Esophagus muscularis mucosa (tissue), 4 donors: ENCODE data around the gene PRPF6. TPM values are rescaled to one million over a fixed set of nuclear protein-coding genes. Genes with fewer than 3 reads are reported as not detected.

Experiments
- DNase-seq: peaks from one replicate; pipeline ENCODE4 v3.0.0-alpha.2; 2017; ENCODE audit errors: extremely low spot score
- H3K27ac ChIP-seq, 4 donors: fragments of 200-600 bp; sonication (generic); replicated peaks in 1 of 4; 1 replicate in 3 of 4; 2 replicates in 1 of 4; pipeline ENCODE4 v1.5.1; 2016 to 2019; ENCODE audit warnings: mild to moderate bottlenecking in 1 of 4
- H3K27me3 ChIP-seq, 4 donors: fragments of 200-600 bp; sonication (generic); one replicate each; pipeline versions ENCODE4 v1.5.1 to v1.6.0; 2016 to 2019
- H3K36me3 ChIP-seq, 4 donors: fragments of 200-600 bp; sonication (generic); one replicate each; pipeline ENCODE4 v1.5.1; 2016 to 2019
- H3K4me1 ChIP-seq, 4 donors: fragments of 200-600 bp; sonication (generic); one replicate each; pipeline ENCODE4 v1.5.1; 2016 to 2019
- H3K4me3 ChIP-seq, 4 donors: fragments of 200-600 bp; sonication (generic); 1 replicate in 2 of 4; 2 replicates in 2 of 4; pipeline ENCODE4 v1.5.1; 2016 to 2019; ENCODE audit warnings: mild to moderate bottlenecking in 4 of 4, moderate library complexity in 1 of 4
- H3K9me3 ChIP-seq, 4 donors: fragments of 200-600 bp; sonication (generic); 1 replicate in 3 of 4; 2 replicates in 1 of 4; pipeline ENCODE4 v1.5.1; 2016 to 2019
- EP300 ChIP-seq: sonication (generic); formaldehyde crosslinking; IDR thresholded peaks from one replicate; pipeline ENCODE4 v1.6.1; 2017; ENCODE audit warnings: antibody characterized with exemption
- POLR2A ChIP-seq: fragments of 450-650 bp; IDR thresholded peaks from one replicate; pipeline ENCODE4 v1.6.1; 2017; ENCODE audit warnings: antibody characterized with exemption, moderate library complexity, mild to moderate bottlenecking, low read depth
- POLR2AphosphoS5 ChIP-seq, 2 donors: sonication (generic); formaldehyde crosslinking; IDR thresholded peaks; one replicate each; pipeline ENCODE4 v1.6.1; 2017; ENCODE audit warnings: antibody characterized with exemption in 2 of 2
- WGBS: methylation state at CpG from one replicate; pipeline ENCODE4 v1.1.5; 2018; 5-methylcytosine and 5-hydroxymethylcytosine counted together
- intact Hi-C: fragments of 100-400 bp; cut with DNase I; formaldehyde crosslinking; loops from one replicate; pipeline ENCODE4 v1.15.1; 2023
- total RNA-seq, 4 donors: library from RNA; depleted of rRNA; stranded (reverse); fragments of >200 nt; gene quantifications; one replicate each; pipeline versions ENCODE4 v1.1.0 to v1.2.1, GENCODE V29; 2016
- TF ChIP-seq, protein P1 (sequence below), 3 experiments: fragments of 200-600 bp in 2 of 3; fragments of 450-650 bp in 1 of 3; sonication (generic) in 2 of 3; IDR thresholded peaks; one replicate each; pipeline ENCODE4 v1.5.1; 2017 to 2019; ENCODE audit warnings: antibody characterized with exemption in 3 of 3, mild to moderate bottlenecking in 2 of 3, moderate library complexity in 1 of 3

PRPF6 gene
- total RNA-seq, 4 donors from 2014 or later: 46.1 to 64.9 (median 58.7) TPM

DNA sequence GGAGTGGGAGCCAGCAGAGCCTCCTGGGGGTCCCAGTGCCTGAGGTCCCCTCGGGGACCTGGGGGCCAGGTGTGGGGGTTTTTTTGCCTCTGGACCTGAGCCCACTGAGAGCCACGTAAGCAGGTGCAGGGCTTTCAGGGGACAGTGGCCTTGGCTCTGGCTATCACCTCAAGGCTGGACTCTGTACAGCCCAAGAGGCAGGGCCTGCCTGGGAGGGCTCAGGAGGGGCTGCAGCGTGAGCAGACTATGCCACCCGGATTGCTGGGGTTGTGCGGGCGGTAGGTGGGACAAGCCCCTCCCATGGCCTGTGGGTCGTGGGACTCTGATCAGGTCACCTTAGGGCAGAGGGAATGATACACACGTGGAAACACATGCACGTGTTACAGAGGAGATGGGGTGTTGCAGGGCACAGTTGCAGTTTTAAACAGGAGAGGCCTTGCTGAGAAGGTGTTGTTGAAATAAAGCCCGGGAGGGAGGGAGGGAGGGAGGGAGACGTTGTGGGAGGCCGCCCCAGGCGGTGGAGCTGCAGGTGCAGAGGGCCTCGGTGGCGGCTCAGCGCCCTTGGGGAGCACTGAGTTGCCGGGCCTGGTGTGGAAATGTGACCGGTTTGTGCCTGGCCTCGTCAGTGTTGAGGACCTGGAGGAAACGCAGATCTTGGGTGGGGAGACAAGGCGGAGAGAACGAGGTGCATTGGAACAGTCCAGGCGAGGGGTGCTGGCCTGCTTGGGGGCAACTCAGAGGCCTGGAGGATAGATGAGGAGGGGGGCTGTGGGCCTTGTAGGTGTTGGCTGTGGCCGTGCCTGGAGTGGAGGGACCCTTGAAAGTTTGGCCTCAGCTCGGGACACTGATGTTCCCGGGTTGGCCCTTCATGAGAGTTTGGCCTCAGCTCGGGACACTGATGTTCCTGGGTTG lies 84.4 kb downstream of the PRPF6 start:
- peaks cover 22 to 40% (median 34%) of the 10 kb centered on the region in 4 donors for H3K4me1 ChIP-seq
- DNase-seq: no peak
- 66% methylated on average over 27 of the region's 27 CpGs for WGBS
- intact Hi-C loops: no loop called here
- no peak overlapping the region for H3K4me3 ChIP-seq
- no peaks in the 10 kb centered on the region for H3K27me3 ChIP-seq
- no peaks in the 10 kb centered on the region for H3K9me3 ChIP-seq
- TF ChIP-seq POLR2A (no peak), EP300 (no peak), POLR2AphosphoS5 (IDR thresholded peaks at IDR 0.05) (no peak)
- TF ChIP-seq, protein P1, sequence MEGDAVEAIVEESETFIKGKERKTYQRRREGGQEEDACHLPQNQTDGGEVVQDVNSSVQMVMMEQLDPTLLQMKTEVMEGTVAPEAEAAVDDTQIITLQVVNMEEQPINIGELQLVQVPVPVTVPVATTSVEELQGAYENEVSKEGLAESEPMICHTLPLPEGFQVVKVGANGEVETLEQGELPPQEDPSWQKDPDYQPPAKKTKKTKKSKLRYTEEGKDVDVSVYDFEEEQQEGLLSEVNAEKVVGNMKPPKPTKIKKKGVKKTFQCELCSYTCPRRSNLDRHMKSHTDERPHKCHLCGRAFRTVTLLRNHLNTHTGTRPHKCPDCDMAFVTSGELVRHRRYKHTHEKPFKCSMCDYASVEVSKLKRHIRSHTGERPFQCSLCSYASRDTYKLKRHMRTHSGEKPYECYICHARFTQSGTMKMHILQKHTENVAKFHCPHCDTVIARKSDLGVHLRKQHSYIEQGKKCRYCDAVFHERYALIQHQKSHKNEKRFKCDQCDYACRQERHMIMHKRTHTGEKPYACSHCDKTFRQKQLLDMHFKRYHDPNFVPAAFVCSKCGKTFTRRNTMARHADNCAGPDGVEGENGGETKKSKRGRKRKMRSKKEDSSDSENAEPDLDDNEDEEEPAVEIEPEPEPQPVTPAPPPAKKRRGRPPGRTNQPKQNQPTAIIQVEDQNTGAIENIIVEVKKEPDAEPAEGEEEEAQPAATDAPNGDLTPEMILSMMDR (IDR thresholded peaks at IDR 0.05): no peak
- H3K36me3 ChIP-seq: peaks cover 0 to 9% (median 3%) of the 10 kb centered on the region in 4 donors
- H3K27ac ChIP-seq: no peak overlapping the region

DNA sequence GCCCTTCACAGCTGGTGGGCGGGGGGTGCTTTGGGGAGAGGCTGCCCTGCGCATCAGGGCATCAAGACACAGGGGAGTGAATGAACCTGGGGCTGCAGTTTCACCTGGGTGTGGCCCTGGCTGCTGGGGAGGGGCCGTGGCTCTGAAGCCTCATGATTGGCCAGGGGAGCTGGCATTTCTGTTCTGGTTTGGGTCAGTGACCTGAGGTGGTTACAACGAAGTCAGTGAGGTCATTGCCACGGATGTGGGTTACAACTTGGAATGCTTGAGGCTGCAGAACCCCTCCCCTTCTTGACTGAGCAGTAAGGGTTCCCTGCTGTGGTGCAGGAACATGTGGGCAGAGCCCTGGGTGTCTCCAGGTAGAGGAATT lies 85.0 kb downstream of the PRPF6 start:
- DNase-seq: no peak
- TF ChIP-seq, protein P1 (IDR thresholded peaks at IDR 0.05): no peak
- TF ChIP-seq POLR2AphosphoS5 (IDR thresholded peaks at IDR 0.05): no peak
- no peak for TF ChIP-seq EP300
- no peak for TF ChIP-seq POLR2A
- Histone ChIP-seq H3K27ac (no peak overlapping the region), H3K4me3 (no peak overlapping the region), H3K9me3 (no peaks in the 10 kb centered on the region), H3K36me3 (peaks cover 0 to 15% (median 6%) of the 10 kb centered on the region in 4 donors), H3K4me1 (peaks cover 22 to 40% (median 34%) of the 10 kb centered on the region in 4 donors), H3K27me3 (no peaks in the 10 kb centered on the region)
- 43% methylated on average over 3 of the region's 5 CpGs for WGBS
- intact Hi-C loops: no loop called here

DNA sequence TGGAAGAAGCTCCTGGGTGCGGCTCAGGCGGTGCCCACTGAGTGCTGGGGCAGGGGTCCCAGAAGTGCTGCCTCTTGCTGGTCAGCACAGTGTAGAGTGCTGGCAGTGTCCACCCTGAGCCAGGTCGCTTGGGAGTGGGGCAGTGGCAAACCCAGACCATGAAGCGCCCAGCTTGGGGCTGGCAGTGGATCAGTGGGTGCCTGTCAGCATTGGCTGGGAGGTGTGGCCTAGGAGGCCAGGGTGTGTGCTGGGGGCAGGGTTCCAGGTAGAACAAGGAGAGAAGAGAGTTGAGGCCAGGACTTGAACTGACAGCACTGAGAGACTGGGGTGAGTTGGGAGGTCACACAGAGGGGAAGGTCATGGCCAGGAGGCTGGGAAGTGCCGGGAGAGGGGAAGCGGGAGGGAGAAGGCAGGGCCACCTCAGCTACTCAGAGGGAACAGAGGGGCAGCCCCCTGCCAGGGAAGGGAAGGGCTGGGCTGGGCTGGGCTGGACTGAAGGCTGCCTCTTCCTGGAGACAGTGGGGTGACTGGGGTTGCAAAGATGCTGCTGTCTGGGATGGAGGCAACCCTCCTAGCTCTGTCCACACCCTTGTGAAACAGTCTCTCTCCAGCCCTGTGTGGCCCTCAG lies 86.2 kb downstream of the PRPF6 start:
- Histone ChIP-seq H3K27ac (no peak overlapping the region), H3K36me3 (peaks cover 0 to 23% (median 13%) of the 10 kb centered on the region in 4 donors), H3K9me3 (no peaks in the 10 kb centered on the region), H3K4me3 (no peak overlapping the region), H3K27me3 (no peaks in the 10 kb centered on the region), H3K4me1 (peaks cover 21 to 37% (median 32%) of the 10 kb centered on the region in 4 donors)
- TF ChIP-seq, protein P1 (IDR thresholded peaks at IDR 0.05): no peak
- TF ChIP-seq EP300 (no peak), POLR2AphosphoS5 (IDR thresholded peaks at IDR 0.05) (no peak)
- intact Hi-C loops: no loop called here
- DNase-seq: no peak
- 81% methylated on average over 4 of the region's 6 CpGs for WGBS

DNA sequence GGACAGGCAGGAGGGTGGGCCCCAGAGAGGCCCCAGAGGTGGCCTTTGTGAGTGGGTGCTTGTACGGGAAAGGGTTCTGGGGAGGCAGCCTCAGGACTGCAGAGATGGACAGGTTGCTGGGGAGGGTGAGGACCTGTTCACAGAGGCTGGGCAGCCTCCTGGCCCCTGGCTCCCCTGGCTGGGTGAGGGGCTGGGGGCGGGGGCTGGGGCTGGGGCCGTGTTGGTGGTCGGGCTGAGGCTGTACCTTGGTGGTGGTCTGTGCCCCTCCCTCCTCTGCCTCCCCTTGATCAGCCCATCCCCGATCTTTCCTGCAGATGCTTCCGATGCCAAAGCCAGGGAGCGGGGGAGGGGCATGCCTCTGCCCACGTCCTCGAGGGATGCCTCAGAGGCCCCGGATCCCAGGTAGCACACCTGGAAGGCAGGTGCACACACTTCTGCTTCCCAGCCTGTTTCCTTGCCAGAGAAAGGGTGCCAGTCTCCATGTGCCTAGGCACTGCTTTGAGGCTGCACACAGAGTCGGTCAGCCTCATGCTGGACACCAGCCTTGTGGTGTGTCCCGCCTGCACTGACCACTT lies 86.9 kb downstream of the PRPF6 start:
- no peak for TF ChIP-seq POLR2AphosphoS5 (IDR thresholded peaks at IDR 0.05)
- TF ChIP-seq EP300: no peak
- TF ChIP-seq, protein P1 (IDR thresholded peaks at IDR 0.05): no peak
- TF ChIP-seq POLR2A: no peak
- Histone ChIP-seq H3K4me1 (peaks cover 15 to 30% (median 26%) of the 10 kb centered on the region in 4 donors), H3K27me3 (no peaks in the 10 kb centered on the region), H3K27ac (no peak overlapping the region), H3K4me3 (no peak overlapping the region), H3K36me3 (peaks cover 4 to 30% (median 20%) of the 10 kb centered on the region in 4 donors), H3K9me3 (no peaks in the 10 kb centered on the region)
- intact Hi-C loops: no loop called here
- DNase-seq: no peak
- WGBS: 81% methylated on average over 3 of the region's 12 CpGs
